B cell (primary cell): ENCODE measurements around the gene HOXB6. TPM values are rescaled to one million over a fixed set of nuclear protein-coding genes. Genes with fewer than 3 reads are reported as not detected.

Experiments
- ATAC-seq: fragments of 200-7000 bp; cut with Tn5 transposase; one replicate; pipeline ENCODE4 v1.10.0; 2021; ENCODE audit warnings: low read depth, mild to moderate bottlenecking, moderate number of reproducible peaks, moderate library complexity
- CTCF ChIA-PET: fragments of 350-600 bp; sonication (Branson Sonifier 250); formaldehyde crosslinking; loops from one replicate; lab custom pipeline; 2021; ENCODE audit warnings: antibody characterized with exemption, inconsistent platforms; lab: Charles Lee
- POLR2A ChIA-PET: fragments of 350-600 bp; sonication (Branson Sonifier 250); formaldehyde crosslinking; loops from one replicate; lab custom pipeline; 2021; ENCODE audit warnings: antibody characterized with exemption; lab: Charles Lee
- DNase-seq: peaks from one replicate; pipeline ENCODE4 v3.0.0; 2013
- H2AFZ ChIP-seq: 2 replicates; pipeline ENCODE4 v1.6.1; 2012; ENCODE audit warnings: mild to moderate bottlenecking, low read depth, low read length; ENCODE audit not compliant: insufficient read depth, poor library complexity, severe bottlenecking
- H3K27ac ChIP-seq, 2 donors: 1 replicate in 1 of 2; 2 replicates in 1 of 2; pipeline ENCODE4 v1.5.1; 2012 to 2013; ENCODE audit warnings: low read length in 2 of 2, mild to moderate bottlenecking in 2 of 2, moderate library complexity in 1 of 2
- H3K27me3 ChIP-seq, 4 experiments: fragments of 200-600 bp in 1 of 4; sonication (generic) in 1 of 4; replicated peaks in 1 of 4; 1 replicate in 2 of 4; 2 replicates in 2 of 4; pipeline versions ENCODE4 v1.6.1 to v1.7.0; 2013 to 2016; ENCODE audit warnings: low read length in 3 of 4, mild to moderate bottlenecking in 2 of 4, mixed read lengths in 1 of 4, moderate library complexity in 1 of 4; ENCODE audit not compliant: insufficient read depth in 4 of 4, control insufficient read depth in 3 of 4; ENCODE audit errors: control extremely low read depth in 1 of 4
- H3K36me3 ChIP-seq, 2 experiments: replicated peaks in 1 of 2; 1 replicate in 1 of 2; 2 replicates in 1 of 2; pipeline versions ENCODE4 v1.6.1 to v1.7.1; 2013; ENCODE audit warnings: low read length in 1 of 2; ENCODE audit not compliant: insufficient read depth in 2 of 2, control insufficient read depth in 1 of 2; ENCODE audit errors: control extremely low read depth in 1 of 2, extremely low read depth in 1 of 2
- H3K4me1 ChIP-seq, 2 donors: fragments of 200-600 bp in 1 of 2; sonication (generic) in 1 of 2; 1 replicate in 1 of 2; 2 replicates in 1 of 2; pipeline versions ENCODE4 v1.5.1 to v1.6.1; 2013 to 2017; ENCODE audit warnings: low read length in 2 of 2; ENCODE audit not compliant: control insufficient read depth in 2 of 2, insufficient read depth in 2 of 2
- H3K4me2 ChIP-seq: replicated peaks from 2 replicates; pipeline ENCODE3; 2012; ENCODE audit warnings: mild to moderate bottlenecking, low read depth, low read length; ENCODE audit not compliant: poor library complexity, severe bottlenecking
- H3K4me3 ChIP-seq, 5 experiments: fragments of 200-600 bp in 1 of 5; sonication (generic) in 1 of 5; 1 replicate in 3 of 5; 2 replicates in 2 of 5; pipeline versions ENCODE4 v1.5.1 to v1.7.0; 2011 to 2016; ENCODE audit warnings: low read length in 4 of 5, mild to moderate bottlenecking in 4 of 5, low read depth in 2 of 5, control low read depth in 1 of 5, moderate library complexity in 1 of 5; ENCODE audit not compliant: insufficient read depth in 1 of 5; ENCODE audit errors: control extremely low read depth in 1 of 5, extremely low read depth in 1 of 5
- H3K79me2 ChIP-seq: fragments of 200-600 bp; sonication (generic); one replicate; pipeline ENCODE4 v1.6.0; 2016; ENCODE audit warnings: low read length; ENCODE audit not compliant: control insufficient read depth, insufficient read depth
- H3K9ac ChIP-seq: fragments of 200-600 bp; sonication (generic); 2 replicates; pipeline ENCODE4 v1.6.1; 2017; ENCODE audit warnings: mild to moderate bottlenecking, low read length, moderate library complexity
- H3K9me3 ChIP-seq, 3 donors: one replicate each; pipeline versions ENCODE4 v1.6.1 to v1.7.1; 2013; ENCODE audit warnings: low read length in 2 of 3; ENCODE audit not compliant: control insufficient read depth in 2 of 3, insufficient read depth in 1 of 3; ENCODE audit errors: control extremely low read depth in 1 of 3
- H4K20me1 ChIP-seq: 2 replicates; pipeline ENCODE4 v1.6.0; 2012; ENCODE audit warnings: mild to moderate bottlenecking, low read length; ENCODE audit not compliant: insufficient read depth, control insufficient read depth, poor library complexity, severe bottlenecking
- H3K27ac Mint-ChIP-seq: one replicate; pipeline ENCODE4 v1.8.0; 2021; ENCODE audit warnings: mixed read lengths
- H3K27me3 Mint-ChIP-seq: one replicate; pipeline ENCODE4 v1.8.0; 2021; ENCODE audit warnings: mixed read lengths
- H3K4me1 Mint-ChIP-seq: one replicate; pipeline ENCODE4 v1.8.0; 2021; ENCODE audit warnings: mixed read lengths
- H3K4me3 Mint-ChIP-seq: one replicate; pipeline ENCODE4 v1.8.0; 2021; ENCODE audit warnings: mixed read lengths
- H3K9me3 Mint-ChIP-seq: one replicate; pipeline ENCODE4 v1.8.0; 2022; ENCODE audit warnings: mixed read lengths; ENCODE audit not compliant: insufficient read depth
- EZH2 ChIP-seq: IDR thresholded peaks from 2 replicates; pipeline ENCODE4 v1.6.1; 2012; ENCODE audit warnings: borderline replicate concordance, low read depth, mild to moderate bottlenecking, moderate library complexity, low read length; ENCODE audit not compliant: insufficient read depth, poor library complexity, severe bottlenecking
- WGBS: methylation state at CpG from one replicate; pipeline ENCODE4 v1.1.5; 2013; ENCODE audit warnings: missing lambda C conversion rate; ENCODE audit not compliant: insufficient coverage; 5-methylcytosine and 5-hydroxymethylcytosine counted together
- intact Hi-C: fragments of 100-400 bp; cut with micrococcal nuclease; formaldehyde crosslinking; loops from one replicate; pipeline ENCODE4 v1.10.0; 2022
- polyA plus RNA-seq: library from polyadenylated mRNA; depleted of rRNA; stranded (reverse); fragments of >200 nt; gene quantifications from 2 replicates; pipeline ENCODE4 v1.2.3, GENCODE V29; 2012
- total RNA-seq, 2 donors: library from RNA; stranded (reverse); fragments of 120-200 nt in 1 of 2; gene quantifications; 1 replicate in 1 of 2; 2 replicates in 1 of 2; pipeline versions ENCODE4 v1.2.3 to v1.2.4, GENCODE V29; 2013 to 2022
- TF ChIP-seq, protein P1 (sequence below): fragments of 200-600 bp; IDR thresholded peaks from one replicate; pipeline ENCODE4 v1.8.0; 2022; ENCODE audit warnings: antibody characterized with exemption, mild to moderate bottlenecking

Gene HOXB6
- total and polyA plus RNA-seq, 2 donors (not counting 1 experiment from before 2014, with no cell fraction given), result 0.10 TPM; not detected in 1

DNA sequence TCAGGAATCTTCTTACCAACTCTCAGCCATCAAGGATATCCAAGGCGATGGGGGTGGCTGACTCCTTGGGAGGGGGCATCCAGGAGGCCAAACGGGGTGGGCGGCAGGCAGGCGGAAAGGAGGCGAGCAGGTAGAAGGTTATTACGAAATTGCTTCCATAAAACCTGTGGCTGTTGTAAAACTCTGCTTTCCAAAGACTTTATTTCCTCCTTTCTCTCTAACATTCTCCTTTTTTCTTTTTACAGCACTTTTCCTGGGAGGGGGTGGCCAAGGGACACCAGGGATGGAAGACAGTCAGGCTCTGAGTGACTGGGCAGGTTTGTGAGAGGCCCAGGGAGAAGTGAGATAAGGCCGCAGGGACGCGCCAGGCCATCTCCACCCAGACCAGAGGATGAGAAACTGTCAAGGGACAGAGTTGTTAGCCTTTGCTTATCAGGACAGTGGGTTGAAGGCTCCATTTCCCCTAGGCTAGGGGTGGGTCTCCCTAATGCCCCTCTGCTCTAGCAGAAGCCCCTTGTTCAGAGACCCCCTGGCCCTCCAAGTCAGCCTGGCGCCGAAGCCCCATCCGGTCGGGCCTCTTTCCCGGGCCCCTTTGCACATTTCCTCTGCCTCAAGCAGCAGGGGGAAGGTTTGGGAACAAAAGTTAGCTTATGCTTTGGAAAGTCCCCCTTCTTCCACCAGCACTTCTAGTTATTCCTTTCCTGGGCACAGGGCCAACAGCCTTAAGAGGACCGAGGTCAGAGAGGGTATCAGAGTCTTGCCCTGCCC is 26.3 kb upstream of the HOXB6 start:
- 76% methylated on average over 5 of the region's 15 CpGs for WGBS
- H3K4me1 Mint-ChIP-seq, result peaks cover 13% of the 10 kb centered on the region

More for the DNA sequence above, 26.3 kb upstream of the HOXB6 start:
- Histone ChIP-seq H2AFZ (no peak overlapping the region), H3K9ac (no peak overlapping the region), H4K20me1 (no peaks in the 10 kb centered on the region), H3K4me3 (no peak overlapping the region), H3K27me3 (peaks cover 0 to 97% (median 73%) of the 10 kb centered on the region in 4 experiments), H3K27ac (no peak overlapping the region), H3K79me2 (no peaks in the 10 kb centered on the region), H3K4me2 (no peak overlapping the region), H3K4me1 (peaks cover 21 to 35% of the 10 kb centered on the region in 2 donors), H3K36me3 (no peaks in the 10 kb centered on the region), H3K9me3 (peaks cover 0 to 18% (median 0%) of the 10 kb centered on the region in 3 donors)
- intact Hi-C loops, result no loop called here
- CTCF ChIA-PET, result interaction anchor here (0.6 to 2.2 kb wide), 4 partner anchors 9 to 50 kb away, joined by 3 to 6 read pairs (median 5); partner anchors contain the start of gene HOXB8
- H3K27me3 Mint-ChIP-seq, result peaks cover 85% of the 10 kb centered on the region
- ATAC-seq (no peak), DNase-seq (no peak)
- no peak overlapping the region for H3K27ac Mint-ChIP-seq
- H3K9me3 Mint-ChIP-seq, result no peaks in the 10 kb centered on the region
- POLR2A ChIA-PET, result no interaction called here
- H3K4me3 Mint-ChIP-seq, result no peak overlapping the region
- TF ChIP-seq, protein P1, sequence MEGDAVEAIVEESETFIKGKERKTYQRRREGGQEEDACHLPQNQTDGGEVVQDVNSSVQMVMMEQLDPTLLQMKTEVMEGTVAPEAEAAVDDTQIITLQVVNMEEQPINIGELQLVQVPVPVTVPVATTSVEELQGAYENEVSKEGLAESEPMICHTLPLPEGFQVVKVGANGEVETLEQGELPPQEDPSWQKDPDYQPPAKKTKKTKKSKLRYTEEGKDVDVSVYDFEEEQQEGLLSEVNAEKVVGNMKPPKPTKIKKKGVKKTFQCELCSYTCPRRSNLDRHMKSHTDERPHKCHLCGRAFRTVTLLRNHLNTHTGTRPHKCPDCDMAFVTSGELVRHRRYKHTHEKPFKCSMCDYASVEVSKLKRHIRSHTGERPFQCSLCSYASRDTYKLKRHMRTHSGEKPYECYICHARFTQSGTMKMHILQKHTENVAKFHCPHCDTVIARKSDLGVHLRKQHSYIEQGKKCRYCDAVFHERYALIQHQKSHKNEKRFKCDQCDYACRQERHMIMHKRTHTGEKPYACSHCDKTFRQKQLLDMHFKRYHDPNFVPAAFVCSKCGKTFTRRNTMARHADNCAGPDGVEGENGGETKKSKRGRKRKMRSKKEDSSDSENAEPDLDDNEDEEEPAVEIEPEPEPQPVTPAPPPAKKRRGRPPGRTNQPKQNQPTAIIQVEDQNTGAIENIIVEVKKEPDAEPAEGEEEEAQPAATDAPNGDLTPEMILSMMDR, result no peak
- no peak for TF ChIP-seq EZH2
